Esophagus muscularis mucosa (tissue), 4 donors: Measurements from ENCODE around the gene CCDC51. TPM values are rescaled to one million over a fixed set of nuclear protein-coding genes. Genes with fewer than 3 reads are reported as not detected.

Source experiments
- DNase-seq: peaks from one replicate; pipeline ENCODE4 v3.0.0-alpha.2; 2017; ENCODE audit errors: extremely low spot score
- H3K27ac ChIP-seq, 4 donors: fragments of 200-600 bp; sonication (generic); replicated peaks in 1 of 4; 1 replicate in 3 of 4; 2 replicates in 1 of 4; pipeline ENCODE4 v1.5.1; 2016 to 2019; ENCODE audit warnings: mild to moderate bottlenecking in 1 of 4
- H3K27me3 ChIP-seq, 4 donors: fragments of 200-600 bp; sonication (generic); one replicate each; pipeline versions ENCODE4 v1.5.1 to v1.6.0; 2016 to 2019
- H3K36me3 ChIP-seq, 4 donors: fragments of 200-600 bp; sonication (generic); one replicate each; pipeline ENCODE4 v1.5.1; 2016 to 2019
- H3K4me1 ChIP-seq, 4 donors: fragments of 200-600 bp; sonication (generic); one replicate each; pipeline ENCODE4 v1.5.1; 2016 to 2019
- H3K4me3 ChIP-seq, 4 donors: fragments of 200-600 bp; sonication (generic); 1 replicate in 2 of 4; 2 replicates in 2 of 4; pipeline ENCODE4 v1.5.1; 2016 to 2019; ENCODE audit warnings: mild to moderate bottlenecking in 4 of 4, moderate library complexity in 1 of 4
- H3K9me3 ChIP-seq, 4 donors: fragments of 200-600 bp; sonication (generic); 1 replicate in 3 of 4; 2 replicates in 1 of 4; pipeline ENCODE4 v1.5.1; 2016 to 2019
- EP300 ChIP-seq: sonication (generic); formaldehyde crosslinking; IDR thresholded peaks from one replicate; pipeline ENCODE4 v1.6.1; 2017; ENCODE audit warnings: antibody characterized with exemption
- POLR2A ChIP-seq: fragments of 450-650 bp; IDR thresholded peaks from one replicate; pipeline ENCODE4 v1.6.1; 2017; ENCODE audit warnings: antibody characterized with exemption, moderate library complexity, mild to moderate bottlenecking, low read depth
- POLR2AphosphoS5 ChIP-seq, 2 donors: sonication (generic); formaldehyde crosslinking; IDR thresholded peaks; one replicate each; pipeline ENCODE4 v1.6.1; 2017; ENCODE audit warnings: antibody characterized with exemption in 2 of 2
- WGBS: methylation state at CpG from one replicate; pipeline ENCODE4 v1.1.5; 2018; 5-methylcytosine and 5-hydroxymethylcytosine counted together
- intact Hi-C: fragments of 100-400 bp; cut with DNase I; formaldehyde crosslinking; loops from one replicate; pipeline ENCODE4 v1.15.1; 2023
- total RNA-seq, 4 donors: library from RNA; depleted of rRNA; stranded (reverse); fragments of >200 nt; gene quantifications; one replicate each; pipeline versions ENCODE4 v1.1.0 to v1.2.1, GENCODE V29; 2016
- TF ChIP-seq, protein P1 (sequence below), 3 experiments: fragments of 200-600 bp in 2 of 3; fragments of 450-650 bp in 1 of 3; sonication (generic) in 2 of 3; IDR thresholded peaks; one replicate each; pipeline ENCODE4 v1.5.1; 2017 to 2019; ENCODE audit warnings: antibody characterized with exemption in 3 of 3, mild to moderate bottlenecking in 2 of 3, moderate library complexity in 1 of 3

The CCDC51 gene
- total RNA-seq, 4 donors from 2014 or later: 15.6 to 26.6 (median 23.0) TPM

DNA sequence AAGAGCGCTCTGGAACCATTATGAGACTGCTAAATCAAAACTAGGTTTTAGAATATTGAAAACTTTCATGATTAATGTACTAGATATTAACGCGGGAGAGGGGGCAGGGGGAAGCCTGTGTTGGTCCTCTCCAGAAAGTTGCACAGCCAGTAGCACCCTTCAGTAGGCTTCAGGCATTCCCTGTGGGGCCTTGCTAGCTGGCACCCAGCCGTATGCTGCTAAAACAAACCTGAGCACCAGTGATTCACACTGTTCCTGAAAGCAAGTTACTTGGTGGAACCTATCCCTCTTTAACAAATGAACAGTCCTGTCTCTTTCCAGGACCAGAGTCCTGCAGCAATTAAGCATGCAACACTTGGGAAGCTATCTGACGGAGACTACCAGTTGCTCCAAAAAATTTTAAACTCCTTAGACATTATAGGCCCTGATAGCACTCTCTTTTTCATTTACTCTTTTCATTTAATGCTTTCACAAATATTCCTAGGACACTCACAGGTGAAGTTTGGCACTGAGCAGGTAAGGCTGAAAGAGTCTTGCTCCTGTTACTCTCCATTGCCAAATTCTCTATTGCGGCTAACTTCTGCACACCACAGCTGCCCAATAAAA is 5.5 kb upstream of the CCDC51 start:
- intact Hi-C loops: loop anchor here (10.0 kb wide), 1 partner anchor 59 kb away; the partner anchor contains the start of gene SHISA5
- no peaks in the 10 kb centered on the region for H3K9me3 ChIP-seq
- peaks cover 29 to 50% (median 43%) of the 10 kb centered on the region in 4 donors for H3K4me1 ChIP-seq
- no peak for DNase-seq
- TF ChIP-seq, protein P1, sequence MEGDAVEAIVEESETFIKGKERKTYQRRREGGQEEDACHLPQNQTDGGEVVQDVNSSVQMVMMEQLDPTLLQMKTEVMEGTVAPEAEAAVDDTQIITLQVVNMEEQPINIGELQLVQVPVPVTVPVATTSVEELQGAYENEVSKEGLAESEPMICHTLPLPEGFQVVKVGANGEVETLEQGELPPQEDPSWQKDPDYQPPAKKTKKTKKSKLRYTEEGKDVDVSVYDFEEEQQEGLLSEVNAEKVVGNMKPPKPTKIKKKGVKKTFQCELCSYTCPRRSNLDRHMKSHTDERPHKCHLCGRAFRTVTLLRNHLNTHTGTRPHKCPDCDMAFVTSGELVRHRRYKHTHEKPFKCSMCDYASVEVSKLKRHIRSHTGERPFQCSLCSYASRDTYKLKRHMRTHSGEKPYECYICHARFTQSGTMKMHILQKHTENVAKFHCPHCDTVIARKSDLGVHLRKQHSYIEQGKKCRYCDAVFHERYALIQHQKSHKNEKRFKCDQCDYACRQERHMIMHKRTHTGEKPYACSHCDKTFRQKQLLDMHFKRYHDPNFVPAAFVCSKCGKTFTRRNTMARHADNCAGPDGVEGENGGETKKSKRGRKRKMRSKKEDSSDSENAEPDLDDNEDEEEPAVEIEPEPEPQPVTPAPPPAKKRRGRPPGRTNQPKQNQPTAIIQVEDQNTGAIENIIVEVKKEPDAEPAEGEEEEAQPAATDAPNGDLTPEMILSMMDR (IDR thresholded peaks at IDR 0.05): no peak
- TF ChIP-seq POLR2A (no peak), POLR2AphosphoS5 (IDR thresholded peaks at IDR 0.05) (no peak), EP300 (no peak)
- peak overlapping the region in 1 of 4 donors; percentile 80 for H3K4me3 ChIP-seq
- H3K27ac ChIP-seq: peak overlapping the region; percentile 88 to 98 (median 94)
- H3K27me3 ChIP-seq: no peaks in the 10 kb centered on the region
- peaks cover 15 to 36% (median 26%) of the 10 kb centered on the region in 4 donors for H3K36me3 ChIP-seq
- WGBS: 76% methylated on average over 6 of the region's 6 CpGs

DNA sequence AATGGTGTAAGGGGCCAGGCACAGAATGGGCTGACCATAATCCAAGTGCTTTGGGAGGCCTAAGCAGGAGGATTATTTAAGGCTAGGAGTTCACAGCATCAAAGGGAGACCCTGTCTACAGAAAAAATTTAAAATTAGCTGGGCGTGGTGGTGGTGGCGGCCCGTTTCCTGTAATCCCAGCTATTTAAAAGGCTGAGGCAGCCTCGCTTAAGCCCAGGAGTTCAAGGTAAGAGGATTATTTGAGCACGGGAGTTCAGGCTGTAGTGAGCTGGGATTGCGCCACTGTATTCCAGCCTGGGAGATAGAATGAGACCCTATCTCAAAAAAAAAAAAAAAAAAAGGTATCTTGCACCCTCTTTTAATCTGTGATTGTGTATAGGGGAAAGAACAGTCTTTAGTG is 2.0 kb upstream of the CCDC51 start:
- 73% methylated on average over 6 of the region's 6 CpGs for WGBS
- no peak overlapping the region for H3K4me3 ChIP-seq
- DNase-seq: no peak
- H3K27ac ChIP-seq: no peak overlapping the region
- no peaks in the 10 kb centered on the region for H3K27me3 ChIP-seq
- intact Hi-C loops: loop anchor here (10.0 kb wide), 1 partner anchor 63 kb away; the partner anchor contains the start of gene SHISA5
- peaks cover 15 to 36% (median 24%) of the 10 kb centered on the region in 4 donors for H3K36me3 ChIP-seq
- H3K9me3 ChIP-seq: no peaks in the 10 kb centered on the region
- TF ChIP-seq, protein P1 (IDR thresholded peaks at IDR 0.05): no peak
- TF ChIP-seq POLR2A (no peak), EP300 (no peak), POLR2AphosphoS5 (IDR thresholded peaks at IDR 0.05) (no peak)
- peaks cover 31 to 44% (median 40%) of the 10 kb centered on the region in 4 donors for H3K4me1 ChIP-seq

DNA sequence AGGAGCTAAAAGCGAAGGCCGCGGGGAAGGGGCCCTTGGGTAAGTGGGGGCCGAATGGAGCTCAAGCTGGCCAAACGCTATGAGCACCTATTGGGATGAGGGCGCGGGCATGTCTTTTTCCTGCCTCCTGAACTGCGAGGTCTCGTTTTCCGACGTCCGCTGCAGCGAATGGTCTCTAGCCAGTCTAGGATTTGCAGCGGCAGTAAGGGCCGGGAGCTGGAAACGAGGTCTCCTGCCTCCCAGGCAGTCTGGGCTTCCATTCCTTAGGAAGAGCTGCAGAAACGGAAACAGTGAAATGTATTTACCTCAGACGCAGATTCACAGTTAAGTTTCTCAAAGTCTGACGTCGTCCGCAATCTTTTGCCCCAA is 655 bp upstream of the CCDC51 start:
- Histone ChIP-seq H3K27me3 (no peaks in the 10 kb centered on the region), H3K9me3 (no peaks in the 10 kb centered on the region), H3K36me3 (peaks cover 15 to 36% (median 24%) of the 10 kb centered on the region in 4 donors), H3K4me3 (peak overlapping the region; percentile 76 to 87 (median 79)), H3K4me1 (peaks cover 31 to 44% (median 40%) of the 10 kb centered on the region in 4 donors), H3K27ac (peak overlapping the region; percentile 91 to 95 (median 92))
- intact Hi-C loops: loop anchor here (10.0 kb wide), 1 partner anchor 64 kb away; the partner anchor contains the start of gene SHISA5
- no peak for DNase-seq
- TF ChIP-seq, protein P1 (IDR thresholded peaks at IDR 0.05): no peak
- TF ChIP-seq POLR2A: no peak
- TF ChIP-seq EP300: no peak
- TF ChIP-seq POLR2AphosphoS5 (IDR thresholded peaks at IDR 0.05): no peak
- 2% methylated on average over 21 of the region's 21 CpGs for WGBS

DNA sequence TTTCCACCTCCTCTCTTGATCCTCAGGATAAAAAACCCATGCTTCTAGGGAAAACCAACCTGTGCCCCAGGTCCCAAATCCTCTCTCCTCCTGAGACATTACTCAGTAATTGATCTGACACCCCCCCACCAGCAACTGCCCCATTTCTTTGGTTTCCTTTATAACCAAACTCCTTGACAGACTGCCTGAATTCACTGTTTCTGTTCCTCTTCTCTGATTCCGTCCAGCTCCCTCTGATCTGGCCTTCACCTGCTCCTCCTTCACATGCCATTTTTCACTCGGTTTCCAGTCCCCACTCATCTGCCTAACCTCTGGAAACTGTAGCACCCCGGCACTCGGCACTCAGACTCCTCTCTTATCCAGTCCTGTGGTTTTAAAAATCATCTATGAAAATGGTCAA is 2.1 kb downstream of the CCDC51 start:
- H3K4me3 ChIP-seq: no peak overlapping the region
- H3K4me1 ChIP-seq: peaks cover 48 to 66% (median 65%) of the 10 kb centered on the region in 4 donors
- no peak for DNase-seq
- no peaks in the 10 kb centered on the region for H3K9me3 ChIP-seq
- no peak for TF ChIP-seq POLR2A
- TF ChIP-seq EP300: no peak
- no peak for TF ChIP-seq POLR2AphosphoS5 (IDR thresholded peaks at IDR 0.05)
- TF ChIP-seq, protein P1 (IDR thresholded peaks at IDR 0.05): no peak
- WGBS: 82% methylated on average over 4 of the region's 4 CpGs
- intact Hi-C loops: loop anchor here (2.0 kb wide), 1 partner anchor 165 kb away; no protein-coding TSS in a partner anchor
- H3K27ac ChIP-seq: no peak overlapping the region
- no peaks in the 10 kb centered on the region for H3K27me3 ChIP-seq
- H3K36me3 ChIP-seq: peaks cover 5 to 23% (median 14%) of the 10 kb centered on the region in 4 donors
